HCT116 (cell line): ENCODE data around the gene LCT. TPM values are rescaled to one million over a fixed set of nuclear protein-coding genes. Genes with fewer than 3 reads are reported as not detected.
"Not testable (repeated sequence)": the region's sequence is repeated elsewhere in the genome, so short reads cannot be mapped to it uniquely, and the experiment has no call there.

Experiments
- ATAC-seq: fragments of 200-7000 bp; cut with Tn5 transposase; 2 replicates; pipeline ENCODE4 v1.9.1; 2020; ENCODE audit warnings: mild to moderate bottlenecking, moderate library complexity
- BruUV-seq: library from RNA; stranded (reverse); fragments of 400-500 nt; replicated peaks from 2 replicates; lab custom pipeline; 2021; lab: Mats Ljungman, UMichigan
- CTCF ChIA-PET: fragments of 300-600 bp; sonication (Branson Sonifier 250); formaldehyde crosslinking; loops from one replicate; lab custom pipeline; 2021; ENCODE audit warnings: antibody characterized with exemption; lab: Charles Lee
- POLR2A ChIA-PET: fragments of 300-600, 350-600 bp; sonication (Branson Sonifier 250); formaldehyde crosslinking; loops from one replicate; lab custom pipeline; 2021; ENCODE audit warnings: antibody characterized with exemption; lab: Charles Lee
- RAD21 ChIA-PET, 2 experiments: fragments of 300-600 bp; sonication (Branson Sonifier 250); formaldehyde crosslinking; loops; one replicate each; lab custom pipeline; 2023; ENCODE audit warnings: low total read pairs in 2 of 2; ENCODE audit not compliant: uncharacterized antibody in 2 of 2, unreplicated experiment in 2 of 2, low non-redundant PET in 1 of 2; lab: Charles Lee
- DNase-seq: peaks from one replicate; pipeline ENCODE4 v3.0.0-alpha.2; 2010; ENCODE audit warnings: low read depth, low spot score
- H2AFZ ChIP-seq: fragments of 200-600 bp; shearing (Covaris generic), sonication (generic); 2 replicates; pipeline ENCODE4 v1.6.1; 2017; ENCODE audit warnings: low read depth, mixed run types, mixed read lengths, antibody characterized with exemption, low read length; ENCODE audit not compliant: poor library complexity, severe bottlenecking
- H3K27ac ChIP-seq: 2 replicates; pipeline ENCODE4 v1.5.1; 2012; ENCODE audit warnings: low read depth, low read length
- H3K27me3 ChIP-seq: fragments of 200-600 bp; sonication (generic); 2 replicates; pipeline ENCODE4 v1.6.1; 2016; ENCODE audit warnings: mixed run types, low read length, mixed read lengths; ENCODE audit not compliant: insufficient read depth
- H3K36me3 ChIP-seq, 2 experiments: fragments of 200-500 bp in 1 of 2; fragments of 200-600 bp in 1 of 2; sonication (Bioruptor generic) in 1 of 2; sonication (generic) in 1 of 2; 2 replicates each; pipeline versions ENCODE4 v1.5.1 to v1.6.1; 2014 to 2016; ENCODE audit warnings: low read length in 2 of 2, inconsistent platforms in 1 of 2, mixed read lengths in 1 of 2, mixed run types in 1 of 2; ENCODE audit not compliant: insufficient read depth in 2 of 2, control insufficient read depth in 1 of 2
- H3K4me1 ChIP-seq, 2 experiments: fragments of 200-600 bp in 1 of 2; sonication (generic) in 1 of 2; 2 replicates each; pipeline versions ENCODE4 v1.5.1 to v1.6.1; 2012 to 2017; ENCODE audit warnings: low read length in 2 of 2, inconsistent platforms in 1 of 2, mild to moderate bottlenecking in 1 of 2, mixed read lengths in 1 of 2, mixed run types in 1 of 2, moderate library complexity in 1 of 2; ENCODE audit not compliant: insufficient read depth in 2 of 2, control insufficient read depth in 1 of 2
- H3K4me2 ChIP-seq: fragments of 200-600 bp; sonication (generic); 2 replicates; pipeline ENCODE4 v1.6.1; 2017; ENCODE audit warnings: mixed run types, low read length, mixed read lengths
- H3K4me3 ChIP-seq, 2 experiments: fragments of 200-600 bp in 1 of 2; sonication (generic) in 1 of 2; replicated peaks in 1 of 2; 2 replicates each; pipeline ENCODE4 v1.5.1; 2011 to 2016; ENCODE audit warnings: low read length in 2 of 2, control low read depth in 1 of 2, low read depth in 1 of 2, mild to moderate bottlenecking in 1 of 2, mixed read lengths in 1 of 2, mixed run types in 1 of 2
- H3K79me2 ChIP-seq: fragments of 200-600 bp; sonication (generic); 2 replicates; pipeline ENCODE4 v1.6.1; 2017; ENCODE audit warnings: mild to moderate bottlenecking, mixed run types, low read length, moderate library complexity, mixed read lengths; ENCODE audit not compliant: insufficient read depth
- H3K9ac ChIP-seq: fragments of 200-600 bp; sonication (generic); 2 replicates; pipeline ENCODE4 v1.6.1; 2016; ENCODE audit warnings: low read length, mixed read lengths
- H3K9me2 ChIP-seq: fragments of 200-600 bp; sonication (generic), shearing (Covaris generic); 2 replicates; pipeline ENCODE4 v1.6.1; 2017; ENCODE audit warnings: mixed run types, mild to moderate bottlenecking, moderate library complexity; ENCODE audit not compliant: insufficient read depth
- H3K9me3 ChIP-seq, 2 experiments: fragments of 200-500 bp in 1 of 2; fragments of 200-600 bp in 1 of 2; sonication (Bioruptor generic) in 1 of 2; sonication (generic) in 1 of 2; 2 replicates each; pipeline ENCODE4 v1.6.1; 2014 to 2017; ENCODE audit warnings: low read length in 2 of 2, mixed read lengths in 2 of 2, inconsistent platforms in 1 of 2, low read depth in 1 of 2, mild to moderate bottlenecking in 1 of 2, mixed run types in 1 of 2, moderate library complexity in 1 of 2; ENCODE audit not compliant: control insufficient read depth in 1 of 2, insufficient read depth in 1 of 2
- H4K20me1 ChIP-seq: fragments of 200-600 bp; sonication (generic), shearing (Covaris generic); 2 replicates; pipeline ENCODE4 v1.6.1; 2017; ENCODE audit warnings: mixed run types, mild to moderate bottlenecking, moderate library complexity; ENCODE audit not compliant: insufficient read depth
- ATF3 ChIP-seq: IDR thresholded peaks from 2 replicates; pipeline ENCODE4 v1.6.1; 2012
- CBX3 ChIP-seq: IDR thresholded peaks from 2 replicates; pipeline ENCODE4 v1.6.1; 2012; ENCODE audit warnings: low read depth
- JUND ChIP-seq: IDR thresholded peaks from 2 replicates; pipeline ENCODE4 v1.6.1; 2012
- MAX ChIP-seq: IDR thresholded peaks from 2 replicates; pipeline ENCODE4 v1.6.1; 2012
- POLR2AphosphoS5 ChIP-seq: IDR thresholded peaks from 2 replicates; pipeline ENCODE4 v1.6.1; 2011; ENCODE audit warnings: mild to moderate bottlenecking, low read depth, low read length, moderate library complexity
- SP1 ChIP-seq: IDR thresholded peaks from 2 replicates; pipeline ENCODE4 v1.6.1; 2012; ENCODE audit warnings: low read depth
- SRF ChIP-seq: IDR thresholded peaks from 2 replicates; pipeline ENCODE4 v1.6.1; 2012; ENCODE audit warnings: low read depth
- TCF7L2 ChIP-seq: IDR thresholded peaks from 2 replicates; pipeline ENCODE4 v1.7.0; 2011; ENCODE audit warnings: borderline replicate concordance, inconsistent platforms; ENCODE audit not compliant: insufficient read depth, insufficient read length; ENCODE audit errors: extremely low read depth
- YY1 ChIP-seq: IDR thresholded peaks from 2 replicates; pipeline ENCODE4 v1.6.1; 2011; ENCODE audit warnings: low read length, low read depth, moderate library complexity, mild to moderate bottlenecking; ENCODE audit not compliant: insufficient replicate concordance; ENCODE audit errors: extremely low read depth
- intact Hi-C: fragments of 100-400 bp; cut with micrococcal nuclease; formaldehyde crosslinking; loops from 2 replicates; pipeline ENCODE4 v1.10.0; 2022
- total RNA-seq: library from RNA; stranded (reverse); gene quantifications from one replicate; pipeline ENCODE4 v1.2.1, GENCODE V29; 2021; ENCODE audit not compliant: unreplicated experiment
- TF ChIP-seq, protein P1 (sequence below): IDR thresholded peaks from 2 replicates; pipeline ENCODE4 v1.6.1; 2012; ENCODE audit warnings: low read depth

The LCT gene
- total RNA-seq, 1 experiment from 2014 or later = 0.12 TPM

- no peak overlapping the region for H3K9ac ChIP-seq
- TF ChIP-seq POLR2AphosphoS5 = no peak
- no peak for TF ChIP-seq MAX
- TF ChIP-seq YY1 = no peak
- TF ChIP-seq SRF = no peak
- TF ChIP-seq JUND = no peak
- TF ChIP-seq TCF7L2 = no peak
- TF ChIP-seq, protein P1, sequence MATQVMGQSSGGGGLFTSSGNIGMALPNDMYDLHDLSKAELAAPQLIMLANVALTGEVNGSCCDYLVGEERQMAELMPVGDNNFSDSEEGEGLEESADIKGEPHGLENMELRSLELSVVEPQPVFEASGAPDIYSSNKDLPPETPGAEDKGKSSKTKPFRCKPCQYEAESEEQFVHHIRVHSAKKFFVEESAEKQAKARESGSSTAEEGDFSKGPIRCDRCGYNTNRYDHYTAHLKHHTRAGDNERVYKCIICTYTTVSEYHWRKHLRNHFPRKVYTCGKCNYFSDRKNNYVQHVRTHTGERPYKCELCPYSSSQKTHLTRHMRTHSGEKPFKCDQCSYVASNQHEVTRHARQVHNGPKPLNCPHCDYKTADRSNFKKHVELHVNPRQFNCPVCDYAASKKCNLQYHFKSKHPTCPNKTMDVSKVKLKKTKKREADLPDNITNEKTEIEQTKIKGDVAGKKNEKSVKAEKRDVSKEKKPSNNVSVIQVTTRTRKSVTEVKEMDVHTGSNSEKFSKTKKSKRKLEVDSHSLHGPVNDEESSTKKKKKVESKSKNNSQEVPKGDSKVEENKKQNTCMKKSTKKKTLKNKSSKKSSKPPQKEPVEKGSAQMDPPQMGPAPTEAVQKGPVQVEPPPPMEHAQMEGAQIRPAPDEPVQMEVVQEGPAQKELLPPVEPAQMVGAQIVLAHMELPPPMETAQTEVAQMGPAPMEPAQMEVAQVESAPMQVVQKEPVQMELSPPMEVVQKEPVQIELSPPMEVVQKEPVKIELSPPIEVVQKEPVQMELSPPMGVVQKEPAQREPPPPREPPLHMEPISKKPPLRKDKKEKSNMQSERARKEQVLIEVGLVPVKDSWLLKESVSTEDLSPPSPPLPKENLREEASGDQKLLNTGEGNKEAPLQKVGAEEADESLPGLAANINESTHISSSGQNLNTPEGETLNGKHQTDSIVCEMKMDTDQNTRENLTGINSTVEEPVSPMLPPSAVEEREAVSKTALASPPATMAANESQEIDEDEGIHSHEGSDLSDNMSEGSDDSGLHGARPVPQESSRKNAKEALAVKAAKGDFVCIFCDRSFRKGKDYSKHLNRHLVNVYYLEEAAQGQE = no peak
- no peak for TF ChIP-seq ATF3
- TF ChIP-seq SP1 = no peak
- no peak for TF ChIP-seq CBX3
- ChIA-PET RAD21 (no interaction called here), CTCF (no interaction called here), POLR2A (no interaction called here)
- H3K4me1 ChIP-seq = no peaks in the 10 kb centered on the region
- no peak for ATAC-seq
- no peaks in the 10 kb centered on the region for H4K20me1 ChIP-seq
- no peaks in the 10 kb centered on the region for H3K27me3 ChIP-seq
- H3K9me2 ChIP-seq = no peaks in the 10 kb centered on the region
- no peak overlapping the region for H3K27ac ChIP-seq
- no peak for DNase-seq
- intact Hi-C loops = no loop called here
- no peak overlapping the region for H2AFZ ChIP-seq
- no peaks in the 10 kb centered on the region for H3K9me3 ChIP-seq
- H3K4me3 ChIP-seq = no peak overlapping the region
- no peaks in the 10 kb centered on the region for H3K79me2 ChIP-seq
- no peaks in the 10 kb centered on the region for H3K36me3 ChIP-seq
- no peak overlapping the region for H3K4me2 ChIP-seq
- BruUV-seq = no TSS peak
Observed at GRCh38 chr2:135882415-135882814, 45.4 kb upstream of the LCT start.

DNA sequence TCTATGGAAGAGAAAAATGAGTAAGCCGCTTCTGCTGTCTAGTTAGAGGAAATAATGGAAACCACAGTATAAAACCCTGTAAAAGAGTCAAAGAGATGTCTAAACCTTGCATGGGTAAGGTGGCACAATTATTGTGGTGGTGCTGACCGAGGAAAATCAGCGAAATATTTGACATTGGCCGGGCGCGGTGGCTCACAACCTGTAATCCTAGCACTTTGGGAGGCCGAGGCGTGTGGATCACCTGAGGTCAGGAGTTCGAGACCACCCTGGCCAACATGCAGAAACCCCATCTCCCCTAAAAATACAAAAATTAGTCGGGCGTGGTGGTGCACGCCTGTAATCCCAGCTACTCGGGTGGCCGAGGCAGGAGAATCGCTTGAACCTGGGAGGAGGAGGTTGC lies 39.8 kb upstream of the LCT start:
- Histone ChIP-seq H2AFZ (peak overlapping the region; percentile 65), H3K27ac (0 out of 2 replicates have a peak overlapping the region, but pooled peaks have one; percentile 15), H3K9ac (peak overlapping the region; percentile 98), H3K4me3 (peak overlapping the region; percentile 82 to 94), H3K79me2 (peaks cover 35% of the 10 kb centered on the region), H3K4me1 (peaks cover 7 to 19% of the 10 kb centered on the region in 2 experiments; a peak in 2 of 4 replicates), H3K4me2 (peak overlapping the region; percentile 94)
- POLR2A ChIA-PET, H3K27me3 ChIP-seq, RAD21 ChIA-PET, intact Hi-C loops, H3K9me2 ChIP-seq, BruUV-seq, DNase-seq, H4K20me1 ChIP-seq, H3K36me3 ChIP-seq, ATAC-seq, H3K9me3 ChIP-seq: not testable (repeated sequence)
- CTCF ChIA-PET = interaction anchor here (0.8 to 1.0 kb wide), 2 partner anchors 9 to 507 kb away, joined by 4 to 5 read pairs; no protein-coding TSS in a partner anchor
